Measurements from ENCODE around the gene C9orf72.

- TF ChIP-seq CTCF (IDR thresholded peaks at IDR 0.05) (no peak), POLR2AphosphoS5 (IDR thresholded peaks at IDR 0.05) (no peak), POLR2A (IDR thresholded peaks at IDR 0.05) (no peak), EP300 (IDR thresholded peaks at IDR 0.05) (no peak)
These were observed 41.2 kb downstream of the C9orf72 start for GRCh38 chr9:27532046-27532445.
